Heart left ventricle (tissue), 16 donors: ENCODE results near the gene DDX53. TPM values are rescaled to one million over a fixed set of nuclear protein-coding genes. Genes with fewer than 3 reads are reported as not detected.

Experiments used
- ATAC-seq, 4 donors: fragments of 200-7000 bp; cut with Tn5 transposase; one replicate each; pipeline ENCODE4 v1.9.1; 2020 to 2022; ENCODE audit warnings: moderate library complexity in 4 of 4, mild to moderate bottlenecking in 3 of 4, moderate number of reproducible peaks in 1 of 4
- DNase-seq, 5 donors: peaks; one replicate each; pipeline ENCODE4 v3.0.0-alpha.2; 2020
- H3K27ac ChIP-seq, 12 donors: fragments of 200-600 bp; sonication (generic) in 4 of 12; one replicate each; pipeline versions ENCODE4 v1.5.0 to v1.8.0; 2016 to 2022; ENCODE audit warnings: mild to moderate bottlenecking in 2 of 12
- H3K27me3 ChIP-seq, 9 donors: fragments of 200-600 bp; sonication (generic) in 2 of 9; one replicate each; pipeline versions ENCODE4 v1.5.1 to v1.8.0; 2016 to 2022; ENCODE audit warnings: mild to moderate bottlenecking in 3 of 9
- H3K36me3 ChIP-seq, 9 donors: fragments of 200-600 bp; sonication (generic) in 2 of 9; one replicate each; pipeline versions ENCODE4 v1.5.0 to v1.8.0; 2018 to 2022; ENCODE audit warnings: mild to moderate bottlenecking in 2 of 9
- H3K4me1 ChIP-seq, 12 donors: fragments of 200-600 bp; sonication (generic) in 4 of 12; one replicate each; pipeline versions ENCODE4 v1.5.0 to v1.8.0; 2016 to 2022; ENCODE audit warnings: mild to moderate bottlenecking in 3 of 12
- H3K4me3 ChIP-seq, 12 donors: fragments of 200-600 bp; sonication (generic) in 4 of 12; one replicate each; pipeline versions ENCODE4 v1.5.0 to v1.8.0; 2017 to 2022; ENCODE audit warnings: mild to moderate bottlenecking in 9 of 12, moderate library complexity in 4 of 12
- H3K9me3 ChIP-seq, 12 donors: fragments of 200-600 bp; sonication (generic) in 4 of 12; one replicate each; pipeline versions ENCODE4 v1.5.0 to v1.8.0; 2016 to 2022; ENCODE audit warnings: mild to moderate bottlenecking in 1 of 12
- CTCF ChIP-seq, 12 donors: fragments of 200-600 bp; sonication (generic) in 4 of 12; IDR thresholded peaks; one replicate each; pipeline versions ENCODE4 v1.5.0 to v1.8.0; 2018 to 2022; ENCODE audit warnings: antibody characterized with exemption in 12 of 12, mild to moderate bottlenecking in 5 of 12
- POLR2A ChIP-seq, 2 donors: fragments of 450-650 bp; IDR thresholded peaks; one replicate each; pipeline ENCODE4 v1.6.1; 2017; ENCODE audit warnings: antibody characterized with exemption in 2 of 2, mild to moderate bottlenecking in 2 of 2, moderate library complexity in 2 of 2
- WGBS, 4 donors: extraction: QIAGEN DNeasy Blood & Tissue Kit in 2 of 4; methylation state at CpG; one replicate each; pipeline versions ENCODE4 v1.1.5 to v1.1.7; 2013 to 2018; 5-methylcytosine and 5-hydroxymethylcytosine counted together
- intact Hi-C, 10 donors: fragments of 100-400 bp; cut with DNase I; formaldehyde crosslinking; loops; one replicate each; pipeline versions ENCODE4 v1.11.1 to v1.14.2; 2022
- polyA plus RNA-seq, 2 donors: library from polyadenylated mRNA; stranded (reverse); fragments of 200-250 nt; gene quantifications; one replicate each; pipeline ENCODE4 v1.2.3, GENCODE V29; 2013
- total RNA-seq, 9 donors: library from RNA; depleted of rRNA in 2 of 9; stranded (reverse); fragments of >200 nt in 2 of 9; fragmentation: NEBNext Ultra II Directional in 3 of 9; extraction: Animal tissue kit (Norgen Biotek cat#: 25700) in 3 of 9; gene quantifications; one replicate each; pipeline versions ENCODE4 v1.1.0 to v1.2.4, GENCODE V29; 2016 to 2023
- donor health status: ischemic (EF 13 %, LVEDD 7.1; RV severe dilation, severe dysfunction).
- donor health status: healthy with polysubstance abuse.
- donor health status: DM: no; HTN: yes; CAD: no.
- donor health status: DM: no; HTN: no; CAD: no.
- donor health status: ischemic (EF 25% LVEDD 6.9; RV normal size, moderate dysfunction).
- donor health status: ischemic (EF 25% LVEDD 5.7; RV mildly dilated, moderate dysfunction).
- donor health status: healthy.
- donor health status: DM: yes; HTN: yes; CAD: no.
- donor health status: ischemic (EF 35%, LVEDD 5.7; RV mildly dilated, moderate dysfunction).
- donor health status: nonischemic (EF 11% LVEDD 7.7; RV severe dilation, severe dysfunction).
- donor health status: DM: yes; HTN: yes; CAD: no.
- donor health status: PGD.
- donor health status: ischemic (EF 29% LVEDD 5.4; RV normal size, mild dysfunction).
- donor health status: nonischemic (EF 23%, LVEDD 6.1; RV moderate dilation, normal function).

The DDX53 gene
- total and polyA plus RNA-seq, 11 donors, result not detected

GRCh38 chrX:22970861-22971260 is 28.9 kb upstream of the DDX53 start:
- no peaks in the 10 kb centered on the region for H3K27me3 ChIP-seq
- DNase-seq, result no peak
- intact Hi-C loops, result no loop called here
- H3K27ac ChIP-seq, result no peak overlapping the region
- TF ChIP-seq CTCF (IDR thresholded peaks at IDR 0.05) (no peak), POLR2A (IDR thresholded peaks at IDR 0.05) (no peak)
- H3K4me3 ChIP-seq, result no peak overlapping the region
- 70 to 87% (median 78%) methylated on average over 1 of the region's 1 CpG for WGBS, 4 donors
- no peak for ATAC-seq
- no peaks in the 10 kb centered on the region for H3K4me1 ChIP-seq
- no peaks in the 10 kb centered on the region for H3K9me3 ChIP-seq
- no peaks in the 10 kb centered on the region for H3K36me3 ChIP-seq

- Histone ChIP-seq H3K4me1 (no peaks in the 10 kb centered on the region), H3K9me3 (no peaks in the 10 kb centered on the region), H3K4me3 (no peak overlapping the region), H3K27me3 (no peaks in the 10 kb centered on the region), H3K27ac (no peak overlapping the region), H3K36me3 (no peaks in the 10 kb centered on the region)
- intact Hi-C loops, result no loop called here
- no peak for TF ChIP-seq POLR2A (IDR thresholded peaks at IDR 0.05)
- TF ChIP-seq CTCF (IDR thresholded peaks at IDR 0.05), result no peak
- no peak for DNase-seq
- ATAC-seq, result no peak
- WGBS, 4 donors, result 87 to 99% (median 94%) methylated on average over 4 of the region's 4 CpGs
Measured at GRCh38 chrX:22974616-22975015, 25.1 kb upstream of the DDX53 start.

- no peaks in the 10 kb centered on the region for H3K36me3 ChIP-seq
- no peak overlapping the region for H3K4me3 ChIP-seq
- TF ChIP-seq POLR2A (IDR thresholded peaks at IDR 0.05) (no peak), CTCF (IDR thresholded peaks at IDR 0.05) (no peak)
- DNase-seq, result no peak
- H3K27ac ChIP-seq, result no peak overlapping the region
- intact Hi-C loops, result no loop called here
- no peaks in the 10 kb centered on the region for H3K27me3 ChIP-seq
- 60 to 92% (median 79%) methylated on average over 1 of the region's 1 CpG for WGBS, 4 donors
- no peaks in the 10 kb centered on the region for H3K4me1 ChIP-seq
- no peak for ATAC-seq
- no peaks in the 10 kb centered on the region for H3K9me3 ChIP-seq
Measured at GRCh38 chrX:22975786-22976185, 24.0 kb upstream of the DDX53 start.

GRCh38 chrX:22985958-22986357 is 13.8 kb upstream of the DDX53 start:
- Histone ChIP-seq H3K27ac (no peak overlapping the region), H3K36me3 (no peaks in the 10 kb centered on the region), H3K4me3 (no peak overlapping the region), H3K27me3 (no peaks in the 10 kb centered on the region), H3K9me3 (no peaks in the 10 kb centered on the region), H3K4me1 (no peaks in the 10 kb centered on the region)
- intact Hi-C loops, result no loop called here
- no peak for DNase-seq
- ATAC-seq, result no peak
- 89 to 99% (median 95%) methylated on average over 2 of the region's 2 CpGs for WGBS, 4 donors
- TF ChIP-seq POLR2A (IDR thresholded peaks at IDR 0.05), result no peak
- no peak for TF ChIP-seq CTCF (IDR thresholded peaks at IDR 0.05)
